Neural cell (in vitro differentiated cells): ENCODE measurements around the gene ARF1. TPM values are rescaled to one million over a fixed set of nuclear protein-coding genes. Genes with fewer than 3 reads are reported as not detected.

Experiments
- H2AFZ ChIP-seq: fragments of 200-600, 300-800 bp; sonication (generic), shearing (Covaris generic); 2 replicates; pipeline ENCODE4 v1.6.0; 2014; ENCODE audit warnings: low read depth, mild to moderate bottlenecking, antibody characterized with exemption, low read length, moderate library complexity
- H3F3A ChIP-seq: fragments of 200-600 bp; shearing (Covaris generic); 2 replicates; pipeline ENCODE4 v1.6.1; 2016; ENCODE audit warnings: mild to moderate bottlenecking, moderate library complexity, mixed read lengths, antibody characterized with exemption, low read length; ENCODE audit not compliant: insufficient read depth, poor library complexity, severe bottlenecking
- H3K27ac ChIP-seq: fragments of 200-600, 300-800 bp; sonication (generic), shearing (Covaris generic); 2 replicates; pipeline ENCODE4 v1.5.1; 2014; ENCODE audit warnings: mild to moderate bottlenecking, low read length, moderate library complexity
- H3K27me3 ChIP-seq: fragments of 300-800, 200-600 bp; sonication (generic), shearing (Covaris generic); 2 replicates; pipeline ENCODE4 v1.6.0; 2014; ENCODE audit warnings: mild to moderate bottlenecking, low read depth, low read length, moderate library complexity; ENCODE audit not compliant: insufficient read depth
- H3K36me3 ChIP-seq: fragments of 300-800, 200-600 bp; sonication (generic), shearing (Covaris generic); 2 replicates; pipeline ENCODE4 v1.5.1; 2014; ENCODE audit warnings: mild to moderate bottlenecking, antibody characterized with exemption, low read length, moderate library complexity; ENCODE audit not compliant: insufficient read depth
- H3K4me2 ChIP-seq: fragments of 300-800, 200-600 bp; sonication (generic), shearing (Covaris generic); 2 replicates; pipeline ENCODE4 v1.6.0; 2014; ENCODE audit warnings: mild to moderate bottlenecking, low read length
- H3K4me3 ChIP-seq: fragments of 300-800, 200-600 bp; sonication (generic), shearing (Covaris generic); 2 replicates; pipeline ENCODE4 v1.5.1; 2014; ENCODE audit warnings: mild to moderate bottlenecking, low read length, moderate library complexity
- H3K79me2 ChIP-seq: fragments of 200-600 bp; shearing (Covaris generic); replicated peaks from 2 replicates; pipeline ENCODE4 v1.6.0; 2014; ENCODE audit warnings: mild to moderate bottlenecking, low read length, moderate library complexity; ENCODE audit not compliant: insufficient read depth
- H3K9ac ChIP-seq: fragments of 300-800, 200-600 bp; sonication (generic), shearing (Covaris generic); 2 replicates; pipeline ENCODE4 v1.6.1; 2016; ENCODE audit warnings: mild to moderate bottlenecking, low read length, mixed read lengths
- H3K9me2 ChIP-seq: fragments of 200-600 bp; shearing (Covaris generic); 2 replicates; pipeline ENCODE4 v1.6.1; 2016; ENCODE audit warnings: mild to moderate bottlenecking, low read length, mixed read lengths; ENCODE audit not compliant: insufficient read depth
- H3K9me3 ChIP-seq: fragments of 200-600, 300-800 bp; sonication (generic), shearing (Covaris generic); 2 replicates; pipeline ENCODE4 v1.6.1; 2016; ENCODE audit warnings: mild to moderate bottlenecking, mixed run types, low read length, moderate library complexity, mixed read lengths
- H4K20me1 ChIP-seq: fragments of 200-600 bp; shearing (Covaris generic); 2 replicates; pipeline ENCODE4 v1.6.1; 2016; ENCODE audit warnings: mild to moderate bottlenecking, mixed run types; ENCODE audit not compliant: insufficient read depth
- CTCF ChIP-seq: fragments of 450-650 bp; IDR thresholded peaks from 2 replicates; pipeline ENCODE4 v1.5.1; 2014; ENCODE audit warnings: antibody characterized with exemption, mild to moderate bottlenecking, moderate library complexity; ENCODE audit not compliant: poor library complexity, severe bottlenecking
- EP300 ChIP-seq: fragments of 450-650 bp; conservative IDR thresholded peaks from 2 replicates; pipeline ENCODE4 v1.6.1; 2014; ENCODE audit warnings: antibody characterized with exemption, mild to moderate bottlenecking, moderate library complexity; ENCODE audit not compliant: poor library complexity, severe bottlenecking
- EZH2 ChIP-seq: fragments of 200-600, 300-800 bp; shearing (Covaris generic), sonication (generic); IDR thresholded peaks from 2 replicates; pipeline ENCODE4 v1.6.1; 2014; ENCODE audit warnings: antibody characterized with exemption, low read length, borderline replicate concordance, mild to moderate bottlenecking; ENCODE audit not compliant: insufficient read depth, poor library complexity, severe bottlenecking
- MXI1 ChIP-seq: fragments of 450-650 bp; conservative IDR thresholded peaks from 2 replicates; pipeline ENCODE4 v1.6.1; 2014; ENCODE audit warnings: antibody characterized with exemption, mild to moderate bottlenecking; ENCODE audit not compliant: poor library complexity, severe bottlenecking
- POLR2AphosphoS5 ChIP-seq: IDR thresholded peaks from 2 replicates; pipeline ENCODE4 v1.6.1; 2012
- RAD21 ChIP-seq: fragments of 450-650 bp; conservative IDR thresholded peaks from 2 replicates; pipeline ENCODE4 v1.6.1; 2014; ENCODE audit warnings: antibody characterized with exemption, mild to moderate bottlenecking, moderate library complexity
- REST ChIP-seq: IDR thresholded peaks from 2 replicates; pipeline ENCODE4 v1.6.1; 2012; ENCODE audit warnings: borderline replicate concordance
- SMC3 ChIP-seq: fragments of 450-650 bp; conservative IDR thresholded peaks from 2 replicates; pipeline ENCODE4 v1.6.1; 2014; ENCODE audit warnings: antibody characterized with exemption, mild to moderate bottlenecking, moderate library complexity; ENCODE audit not compliant: poor library complexity
- TAF1 ChIP-seq: IDR thresholded peaks from 2 replicates; pipeline ENCODE4 v1.6.1; 2012; ENCODE audit warnings: low read depth
- polyA plus RNA-seq: library from polyadenylated mRNA; depleted of rRNA; stranded (reverse); fragments of >200 nt; gene quantifications from 2 replicates; pipeline ENCODE4 v1.2.3, GENCODE V29; 2014

Gene ARF1
- polyA plus RNA-seq, 1 donor from 2014 or later = 168 TPM

GRCh38 chr1:228041316-228041715 is 41.2 kb upstream of the ARF1 start:
- no peak overlapping the region for H3K4me2 ChIP-seq
- no peak overlapping the region for H3K27ac ChIP-seq
- H3K9me3 ChIP-seq = no peaks in the 10 kb centered on the region
- H3K9me2 ChIP-seq = no peaks in the 10 kb centered on the region
- no peak overlapping the region for H3K9ac ChIP-seq
- TF ChIP-seq EP300 (no peak), REST (no peak), RAD21 (no peak), POLR2AphosphoS5 (no peak), CTCF (no peak), TAF1 (no peak), SMC3 (no peak), EZH2 (no peak)
- no peak overlapping the region for H2AFZ ChIP-seq
- H4K20me1 ChIP-seq = no peaks in the 10 kb centered on the region
- no peaks in the 10 kb centered on the region for H3K79me2 ChIP-seq
- H3K27me3 ChIP-seq = peaks cover 11% of the 10 kb centered on the region
- no peaks in the 10 kb centered on the region for H3K36me3 ChIP-seq
- no peak overlapping the region for H3K4me3 ChIP-seq
- H3F3A ChIP-seq = no peaks in the 10 kb centered on the region

- no peaks in the 10 kb centered on the region for H3K79me2 ChIP-seq
Measured at GRCh38 chr1:228042508-228042907, 40.0 kb upstream of the ARF1 start.

GRCh38 chr1:228043281-228043848 is 39.1 kb upstream of the ARF1 start:
- Histone ChIP-seq H3K27ac (no peak overlapping the region), H3K9ac (no peak overlapping the region)

More at GRCh38 chr1:228042508-228042907, 40.0 kb upstream of the ARF1 start:
- Histone ChIP-seq H3F3A (no peaks in the 10 kb centered on the region), H3K36me3 (no peaks in the 10 kb centered on the region), H3K4me3 (no peak overlapping the region), H2AFZ (no peak overlapping the region), H3K9me3 (no peaks in the 10 kb centered on the region), H3K9me2 (no peaks in the 10 kb centered on the region), H4K20me1 (no peaks in the 10 kb centered on the region), H3K27me3 (peaks cover 5% of the 10 kb centered on the region), H3K9ac (no peak overlapping the region), H3K27ac (no peak overlapping the region), H3K4me2 (no peak overlapping the region)
- TF ChIP-seq TAF1 (no peak), MXI1 (no peak)

More at GRCh38 chr1:228043281-228043848, 39.1 kb upstream of the ARF1 start:
- H2AFZ ChIP-seq = no peak overlapping the region
- TF ChIP-seq RAD21 = no peak
- TF ChIP-seq SMC3 = no peak
- TF ChIP-seq REST = no peak
- no peak for TF ChIP-seq CTCF
- no peak for TF ChIP-seq EZH2
- TF ChIP-seq EP300 = no peak
- TF ChIP-seq POLR2AphosphoS5 = no peak
- no peak for TF ChIP-seq TAF1
- TF ChIP-seq MXI1 = no peak
- no peaks in the 10 kb centered on the region for H3K9me2 ChIP-seq
- H3K36me3 ChIP-seq = no peaks in the 10 kb centered on the region
- H3F3A ChIP-seq = no peaks in the 10 kb centered on the region
- no peaks in the 10 kb centered on the region for H3K9me3 ChIP-seq
- H3K4me2 ChIP-seq = no peak overlapping the region
- no peaks in the 10 kb centered on the region for H3K79me2 ChIP-seq
- no peaks in the 10 kb centered on the region for H4K20me1 ChIP-seq
- no peak overlapping the region for H3K4me3 ChIP-seq
- no peaks in the 10 kb centered on the region for H3K27me3 ChIP-seq
